MM.1S (cell line): ENCODE data around the gene SLC6A12.

Experiments
- DNase-seq: peaks from one replicate; pipeline ENCODE4 v3.0.0-alpha.2; 2015
- H2AFZ ChIP-seq: fragments of 300-600 bp; sonication (generic); 2 replicates; pipeline ENCODE4 v1.6.0; 2016; ENCODE audit warnings: antibody characterized with exemption, low read length
- H3F3A ChIP-seq: fragments of 300-600 bp; sonication (generic); 2 replicates; pipeline ENCODE4 v1.6.1; 2016; ENCODE audit warnings: mild to moderate bottlenecking, antibody characterized with exemption, low read length, moderate library complexity, mixed read lengths; ENCODE audit not compliant: insufficient read depth
- H3K27ac ChIP-seq: fragments of 300-600 bp; sonication (generic); 2 replicates; pipeline ENCODE4 v1.5.1; 2016; ENCODE audit warnings: mild to moderate bottlenecking, low read length
- H3K27me3 ChIP-seq: fragments of 300-600 bp; sonication (generic); replicated peaks from 2 replicates; pipeline ENCODE4 v1.6.0; 2016; ENCODE audit warnings: low read length; ENCODE audit not compliant: insufficient read depth
- H3K36me3 ChIP-seq: fragments of 300-600 bp; sonication (generic); replicated peaks from 2 replicates; pipeline ENCODE4 v1.6.1; 2016; ENCODE audit warnings: mild to moderate bottlenecking, low read length, mixed read lengths; ENCODE audit not compliant: insufficient read depth
- H3K4me1 ChIP-seq: fragments of 300-600 bp; sonication (generic); 2 replicates; pipeline ENCODE4 v1.6.1; 2016; ENCODE audit warnings: low read length, mixed read lengths
- H3K4me2 ChIP-seq: fragments of 300-600 bp; sonication (generic); 2 replicates; pipeline ENCODE4 v1.6.0; 2016; ENCODE audit warnings: low read depth, low read length
- H3K4me3 ChIP-seq: fragments of 300-600 bp; sonication (generic); 2 replicates; pipeline ENCODE4 v1.5.1; 2016; ENCODE audit warnings: low read length, mixed read lengths
- H3K79me2 ChIP-seq: fragments of 300-600 bp; sonication (generic); 2 replicates; pipeline ENCODE4 v1.6.1; 2016; ENCODE audit warnings: mixed run types, low read length, mixed read lengths
- H3K9ac ChIP-seq: fragments of 300-600 bp; sonication (generic); 2 replicates; pipeline ENCODE4 v1.6.1; 2016; ENCODE audit warnings: low read length, mixed read lengths
- H3K9me2 ChIP-seq: fragments of 300-600 bp; sonication (generic); replicated peaks from 2 replicates; pipeline ENCODE4 v1.6.1; 2016; ENCODE audit warnings: mild to moderate bottlenecking, low read length, mixed read lengths; ENCODE audit not compliant: insufficient read depth
- H3K9me3 ChIP-seq: fragments of 300-600 bp; sonication (generic); replicated peaks from 2 replicates; pipeline ENCODE4 v1.6.1; 2016; ENCODE audit warnings: mild to moderate bottlenecking, low read length, mixed read lengths; ENCODE audit not compliant: insufficient read depth
- H4K20me1 ChIP-seq: fragments of 300-600 bp; sonication (generic); 2 replicates; pipeline ENCODE4 v1.6.1; 2016; ENCODE audit warnings: mild to moderate bottlenecking, low read length, moderate library complexity, mixed read lengths; ENCODE audit not compliant: insufficient read depth
- CTCF ChIP-seq: fragments of 300-600 bp; sonication (generic); IDR thresholded peaks from 2 replicates; pipeline ENCODE4 v1.5.1; 2016; ENCODE audit warnings: antibody characterized with exemption, low read length, mixed read lengths
- EZH2 ChIP-seq: fragments of 300-600 bp; sonication (generic); optimal IDR thresholded peaks from 2 replicates; pipeline ENCODE3; 2017; ENCODE audit warnings: low read depth, mild to moderate bottlenecking, antibody characterized with exemption, low read length, mixed read lengths
- EZH2phosphoT487 ChIP-seq: fragments of 300-600 bp; sonication (generic); IDR thresholded peaks from 2 replicates; pipeline ENCODE4 v1.6.1; 2018; ENCODE audit warnings: antibody characterized with exemption, low read length

SLC6A12 gene

GRCh38 chr12:148676-149416 is 65.1 kb downstream of the SLC6A12 start:
- Histone ChIP-seq H3K9me3 (no peaks in the 10 kb centered on the region), H3K4me1 (peaks cover 18% of the 10 kb centered on the region), H3K36me3 (no peaks in the 10 kb centered on the region), H3K27me3 (peaks cover 33% of the 10 kb centered on the region), H3K9ac (no peak overlapping the region), H3F3A (no peaks in the 10 kb centered on the region), H3K4me2 (no peak overlapping the region), H3K9me2 (no peaks in the 10 kb centered on the region), H3K4me3 (no peak overlapping the region), H3K79me2 (no peaks in the 10 kb centered on the region), H4K20me1 (no peaks in the 10 kb centered on the region), H2AFZ (no peak overlapping the region), H3K27ac (no peak overlapping the region)
- no peak for DNase-seq
- no peak for TF ChIP-seq CTCF
- no peak for TF ChIP-seq EZH2
- no peak for TF ChIP-seq EZH2phosphoT487

- Histone ChIP-seq H3F3A (no peaks in the 10 kb centered on the region), H3K9me2 (no peaks in the 10 kb centered on the region), H3K4me1 (peaks cover 14% of the 10 kb centered on the region; the same call in 1 of the 2 replicates), H3K9me3 (no peaks in the 10 kb centered on the region), H3K27ac (no peak overlapping the region), H4K20me1 (no peaks in the 10 kb centered on the region), H3K27me3 (peaks cover 33% of the 10 kb centered on the region), H3K4me2 (no peak overlapping the region), H3K4me3 (no peak overlapping the region), H3K9ac (no peak overlapping the region), H3K79me2 (no peaks in the 10 kb centered on the region), H2AFZ (no peak overlapping the region), H3K36me3 (no peaks in the 10 kb centered on the region)
- TF ChIP-seq CTCF: no peak
- TF ChIP-seq EZH2phosphoT487: no peak
- TF ChIP-seq EZH2: no peak
- DNase-seq: no peak
Observed at GRCh38 chr12:147242-147641, 66.7 kb downstream of the SLC6A12 start.

- Histone ChIP-seq H3K79me2 (no peaks in the 10 kb centered on the region), H3K4me3 (no peak overlapping the region), H3K36me3 (no peaks in the 10 kb centered on the region), H2AFZ (no peak overlapping the region), H4K20me1 (no peaks in the 10 kb centered on the region), H3K9me3 (no peaks in the 10 kb centered on the region), H3F3A (no peaks in the 10 kb centered on the region), H3K27me3 (peaks cover 43% of the 10 kb centered on the region), H3K4me1 (peaks cover 14% of the 10 kb centered on the region; the same call in 1 of the 2 replicates), H3K4me2 (no peak overlapping the region), H3K9ac (no peak overlapping the region), H3K27ac (no peak overlapping the region), H3K9me2 (no peaks in the 10 kb centered on the region)
- DNase-seq: no peak
- TF ChIP-seq CTCF (no peak), EZH2phosphoT487 (no peak), EZH2 (no peak)
Observed at GRCh38 chr12:145369-145960, 68.5 kb downstream of the SLC6A12 start.
